HTR-8/SVneo (cell line): ENCODE data around the gene AGL.
"Not testable (repeated sequence)": the region's sequence is repeated elsewhere in the genome, so short reads cannot be mapped to it uniquely, and the experiment has no call there.

Experiments
- DNase-seq: peaks from one replicate; pipeline ENCODE4 v3.0.0; 2011; ENCODE audit warnings: low spot score, mixed read lengths; ENCODE audit not compliant: insufficient read length
- FAIRE-seq: peaks from 2 replicates; lab custom pipeline; 2011; peaks lifted over from hg19 to GRCh38; lab: Jason Lieb, UNC

AGL gene

GRCh38 chr1:99970713-99971255, 120.6 kb downstream of the AGL start:
- DNase-seq (no peak), FAIRE-seq (no peak)

GRCh38 chr1:99972066-99972465, 121.9 kb downstream of the AGL start:
- not testable (repeated sequence) for DNase-seq, FAIRE-seq
